H1 (cell line): ENCODE data around the gene YBX2. TPM values are rescaled to one million over a fixed set of nuclear protein-coding genes. Genes with fewer than 3 reads are reported as not detected.

Experiments
- CTCF ChIA-PET: fragments of 300-600 bp; sonication (Branson Sonifier 250); formaldehyde crosslinking; loops from one replicate; lab custom pipeline; 2021; ENCODE audit not compliant: partially characterized antibody; lab: Charles Lee
- POLR2A ChIA-PET: fragments of 300-600 bp; sonication (Branson Sonifier 250); formaldehyde crosslinking; loops from one replicate; lab custom pipeline; 2021; ENCODE audit warnings: inconsistent platforms; ENCODE audit not compliant: partially characterized antibody; lab: Charles Lee
- DNase-seq, 2 experiments: peaks; one replicate each; pipeline versions ENCODE4 v3.0.0 to v3.0.0-alpha.2; 2010 to 2022; ENCODE audit warnings: low spot score in 2 of 2, low read depth in 1 of 2, mixed read lengths in 1 of 2
- FAIRE-seq: peaks from 2 replicates; lab custom pipeline; 2011; peaks lifted over from hg19 to GRCh38; lab: Jason Lieb, UNC
- H2AFZ ChIP-seq: 2 replicates; pipeline ENCODE4 v1.8.1; 2012; ENCODE audit warnings: low read length, inconsistent platforms
- H2AK5ac ChIP-seq: 2 replicates; pipeline ENCODE4 v1.6.1; 2013; ENCODE audit warnings: low read depth, low read length
- H2BK120ac ChIP-seq: replicated peaks from 2 replicates; pipeline ENCODE3; 2013; ENCODE audit warnings: low read depth, low read length, inconsistent platforms
- H2BK12ac ChIP-seq: 2 replicates; pipeline ENCODE4 v1.6.1; 2013; ENCODE audit warnings: low read depth, low read length
- H2BK15ac ChIP-seq: 2 replicates; pipeline ENCODE4 v1.6.1; 2013; ENCODE audit warnings: low read length
- H2BK20ac ChIP-seq: 2 replicates; pipeline ENCODE4 v1.6.1; 2013; ENCODE audit warnings: low read length
- H2BK5ac ChIP-seq: 2 replicates; pipeline ENCODE4 v1.6.1; 2013; ENCODE audit warnings: low read depth, low read length
- H3K14ac ChIP-seq: 2 replicates; pipeline ENCODE4 v1.6.1; 2013; ENCODE audit warnings: inconsistent platforms; ENCODE audit not compliant: insufficient read length
- H3K18ac ChIP-seq: 2 replicates; pipeline ENCODE4 v1.6.1; 2013; ENCODE audit warnings: low read length; ENCODE audit errors: extremely low read depth
- H3K23ac ChIP-seq: 2 replicates; pipeline ENCODE4 v1.6.1; 2013; ENCODE audit warnings: inconsistent platforms; ENCODE audit not compliant: insufficient read length
- H3K23me2 ChIP-seq: 2 replicates; pipeline ENCODE4 v1.6.1; 2013; ENCODE audit warnings: low read depth, low read length
- H3K27ac ChIP-seq: 2 replicates; pipeline ENCODE4 v1.6.1; 2011; ENCODE audit warnings: low read depth, low read length, inconsistent platforms
- H3K27me3 ChIP-seq, 4 experiments: replicated peaks in 1 of 4; 1 replicate in 1 of 4; 2 replicates in 3 of 4; pipeline versions ENCODE4 v1.6.1 to v1.8.1; 2011 to 2013; ENCODE audit warnings: low read length in 3 of 4, mild to moderate bottlenecking in 3 of 4, inconsistent platforms in 2 of 4, mixed read lengths in 2 of 4, moderate library complexity in 1 of 4; ENCODE audit not compliant: control insufficient read depth in 3 of 4, insufficient read depth in 3 of 4; ENCODE audit errors: extremely low read depth in 1 of 4
- H3K36me3 ChIP-seq, 4 experiments: 2 replicates each; pipeline versions ENCODE4 v1.6.1 to v1.8.1; 2011 to 2013; ENCODE audit warnings: mild to moderate bottlenecking in 4 of 4, low read length in 3 of 4, moderate library complexity in 2 of 4, control low read depth in 1 of 4, inconsistent platforms in 1 of 4; ENCODE audit not compliant: insufficient read depth in 4 of 4, control insufficient read depth in 2 of 4
- H3K4ac ChIP-seq: replicated peaks from 2 replicates; pipeline ENCODE3; 2013; ENCODE audit warnings: low read length, low read depth, mixed read lengths, inconsistent platforms; ENCODE audit not compliant: insufficient read length
- H3K4me1 ChIP-seq, 4 experiments: replicated peaks in 1 of 4; 1 replicate in 1 of 4; 2 replicates in 3 of 4; pipeline versions ENCODE4 v1.6.1 to v1.8.1; 2011 to 2013; ENCODE audit warnings: low read length in 3 of 4, inconsistent platforms in 2 of 4, mixed read lengths in 1 of 4; ENCODE audit not compliant: insufficient read depth in 4 of 4, control insufficient read depth in 3 of 4
- H3K4me2 ChIP-seq, 2 experiments: 2 replicates each; pipeline versions ENCODE4 v1.6.1 to v1.8.1; 2011 to 2013; ENCODE audit warnings: low read depth in 2 of 2, low read length in 2 of 2, control low read depth in 1 of 2, inconsistent platforms in 1 of 2, mild to moderate bottlenecking in 1 of 2; ENCODE audit not compliant: insufficient read depth in 1 of 2
- H3K4me3 ChIP-seq, 4 experiments: fragments of 200-600, 300-600 bp in 1 of 4; sonication (generic), shearing (Covaris generic), sonication (Bioruptor Twin) in 1 of 4; 2 replicates each; pipeline versions ENCODE4 v1.5.1 to v1.8.1; 2011 to 2016; ENCODE audit warnings: low read length in 4 of 4, low read depth in 3 of 4, control low read depth in 2 of 4, inconsistent platforms in 2 of 4, mild to moderate bottlenecking in 2 of 4, mixed read lengths in 1 of 4, moderate library complexity in 1 of 4; ENCODE audit not compliant: insufficient read depth in 2 of 4; ENCODE audit errors: extremely low read depth in 1 of 4
- H3K56ac ChIP-seq: replicated peaks from 2 replicates; pipeline ENCODE3; 2013; ENCODE audit warnings: low read depth, mild to moderate bottlenecking, mixed read lengths, low read length, inconsistent platforms; ENCODE audit not compliant: insufficient read length
- H3K79me1 ChIP-seq: 2 replicates; pipeline ENCODE4 v1.6.1; 2013; ENCODE audit warnings: low read depth, low read length, control low read depth
- H3K79me2 ChIP-seq, 2 experiments: 2 replicates each; pipeline versions ENCODE4 v1.6.1 to v1.8.1; 2012 to 2013; ENCODE audit warnings: low read length in 2 of 2, mild to moderate bottlenecking in 2 of 2, inconsistent platforms in 1 of 2; ENCODE audit not compliant: insufficient read depth in 2 of 2, control insufficient read depth in 1 of 2
- H3K9ac ChIP-seq, 4 experiments: replicated peaks in 1 of 4; 1 replicate in 1 of 4; 2 replicates in 3 of 4; pipeline versions ENCODE4 v1.6.1 to v1.8.1; 2011 to 2013; ENCODE audit warnings: low read depth in 3 of 4, low read length in 3 of 4, control low read depth in 2 of 4, mild to moderate bottlenecking in 2 of 4, moderate library complexity in 2 of 4, inconsistent platforms in 1 of 4; ENCODE audit errors: extremely low read depth in 1 of 4
- H3K9me3 ChIP-seq, 2 experiments: 2 replicates each; pipeline versions ENCODE4 v1.6.1 to v1.8.1; 2012 to 2013; ENCODE audit warnings: mild to moderate bottlenecking in 2 of 2, moderate library complexity in 2 of 2, control low read depth in 1 of 2, inconsistent platforms in 1 of 2, low read depth in 1 of 2, low read length in 1 of 2, mixed read lengths in 1 of 2; ENCODE audit not compliant: insufficient read depth in 2 of 2
- H4K20me1 ChIP-seq, 2 experiments: replicated peaks in 1 of 2; 2 replicates each; pipeline versions ENCODE3 to v1.8.1; 2011 to 2013; ENCODE audit warnings: inconsistent platforms in 2 of 2, low read length in 2 of 2, mild to moderate bottlenecking in 1 of 2; ENCODE audit not compliant: insufficient read depth in 2 of 2, control insufficient read depth in 1 of 2
- H4K5ac ChIP-seq: 2 replicates; pipeline ENCODE4 v1.6.1; 2013; ENCODE audit warnings: low read length, low read depth, mixed read lengths, inconsistent platforms; ENCODE audit not compliant: insufficient read length
- H4K8ac ChIP-seq: 2 replicates; pipeline ENCODE4 v1.8.0; 2013; ENCODE audit warnings: mild to moderate bottlenecking, moderate library complexity, low read length, inconsistent platforms; ENCODE audit not compliant: insufficient read depth; ENCODE audit errors: extremely low read depth
- H4K91ac ChIP-seq: replicated peaks from 2 replicates; pipeline ENCODE3; 2013; ENCODE audit warnings: low read length, mixed read lengths, inconsistent platforms; ENCODE audit not compliant: insufficient read length
- BRCA1 ChIP-seq: IDR thresholded peaks from 2 replicates; pipeline ENCODE4 v1.6.1; 2012; ENCODE audit warnings: low read depth, low read length, improper control_type of control experiment
- CTCF ChIP-seq, 3 experiments: IDR thresholded peaks; 1 replicate in 2 of 3; 2 replicates in 1 of 3; pipeline versions ENCODE4 v1.5.1 to v1.6.1; 2011; ENCODE audit warnings: low read length in 3 of 3, mild to moderate bottlenecking in 3 of 3, inconsistent platforms in 2 of 3, low read depth in 1 of 3, moderate library complexity in 1 of 3; ENCODE audit not compliant: insufficient read depth in 1 of 3; ENCODE audit errors: control extremely low read depth in 1 of 3
- GABPA ChIP-seq: IDR thresholded peaks from 2 replicates; pipeline ENCODE4 v1.6.1; 2011; ENCODE audit warnings: mild to moderate bottlenecking, low read length, moderate library complexity, borderline replicate concordance; ENCODE audit not compliant: insufficient read depth
- HDAC2 ChIP-seq, 2 experiments: fragments of 300-600 bp in 1 of 2; sonication (generic) in 1 of 2; IDR thresholded peaks; 2 replicates each; pipeline ENCODE4 v1.6.1; 2011 to 2012; ENCODE audit warnings: low read depth in 2 of 2, low read length in 2 of 2, mild to moderate bottlenecking in 2 of 2, moderate library complexity in 2 of 2, borderline replicate concordance in 1 of 2, inconsistent platforms in 1 of 2
- SIX5 ChIP-seq: IDR thresholded peaks from 2 replicates; pipeline ENCODE4 v1.6.1; 2011; ENCODE audit warnings: mild to moderate bottlenecking, low read depth, low read length
- SUZ12 ChIP-seq: fragments of 200-600 bp; sonication (generic); IDR thresholded peaks from 2 replicates; pipeline ENCODE4 v1.6.1; 2012; ENCODE audit warnings: mild to moderate bottlenecking, inconsistent platforms, low read length, moderate library complexity, mixed read lengths
- YY1 ChIP-seq: IDR thresholded peaks from 2 replicates; pipeline ENCODE4 v1.6.1; 2011; ENCODE audit warnings: low read depth, mild to moderate bottlenecking, low read length
- WGBS, 2 experiments: shearing (Covaris generic) in 1 of 2; methylation state at CpG; one replicate each; pipeline versions ENCODE4 v1.1.6 to v1.1.7; 2013 to 2015; ENCODE audit warnings: low lambda C conversion rate in 2 of 2, mixed read lengths in 2 of 2, inconsistent platforms in 1 of 2, low coverage in 1 of 2, missing lambda C conversion rate in 1 of 2; ENCODE audit not compliant: insufficient replicate concordance in 2 of 2, insufficient coverage in 1 of 2, insufficient read length in 1 of 2; ENCODE audit errors: extremely low coverage in 1 of 2, missing lambda C conversion rate in 1 of 2; 5-methylcytosine and 5-hydroxymethylcytosine counted together
- polyA plus RNA-seq, 7 experiments: library from polyadenylated mRNA; depleted of rRNA in 3 of 7; stranded (reverse) in 5 of 7; unstranded in 2 of 7; fragments of >200 nt in 5 of 7; fragments of 200-250 nt in 2 of 7; gene quantifications; 1 replicate in 5 of 7; 2 replicates in 1 of 7; 4 replicates in 1 of 7; pipeline versions ENCODE4 v1.2.1 to v1.2.3, GENCODE V29; 2011 to 2013; ENCODE audit warnings: missing spikeins in 2 of 7, mixed read lengths in 2 of 7
- total RNA-seq: library from RNA; stranded (reverse); fragmentation: NEBNext Ultra II Directional; extraction: Animal tissue kit (Norgen Biotek cat#: 25700); gene quantifications from 2 replicates; pipeline ENCODE4 v1.2.1, GENCODE V29; 2021
- TF ChIP-seq, protein P1 (sequence below): IDR thresholded peaks from 2 replicates; pipeline ENCODE4 v1.6.1; 2012; ENCODE audit warnings: inconsistent platforms

YBX2 gene
- total and polyA plus RNA-seq, 2 of the 8 experiments (the other 6 are each of a cell fraction or from before 2014, with no cell fraction given), result 19.2 to 30.5 TPM

GRCh38 chr17:7328840-7329373 is 34.5 kb upstream of the YBX2 start, which contains the start of gene NEURL4:
TSS of gene NEURL4 (minus strand) at chr17:7329335. CDS start at chr17:7329312, 23 bp downstream.
- Histone ChIP-seq H3K23ac (no peak within 1 kb of the TSS), H2BK20ac (no peak within 1 kb of the TSS), H3K9ac (peak within 1 kb of the TSS; percentile 66 to 88 (median 84)), H4K91ac (peak within 1 kb of the TSS; percentile 81), H3K79me2 (peaks cover 0 to 14% of the 10 kb centered on the region in 2 experiments; a peak in 2 of 4 replicates), H3K4me1 (peaks cover 0 to 19% (median 8%) of the 10 kb centered on the region in 4 experiments; a peak in 6 of 7 replicates), H3K18ac (peak within 1 kb of the TSS; percentile 57), H2BK5ac (peak within 1 kb of the TSS; percentile 66), H3K9me3 (no peaks in the 10 kb centered on the region), H2BK12ac (peak within 1 kb of the TSS; percentile 29; the same call in 1 of the 2 replicates), H3K56ac (peak within 1 kb of the TSS; percentile 90), H3K36me3 (peaks cover 0 to 7% (median 5%) of the 10 kb centered on the region in 4 experiments; a peak in 4 of 8 replicates), H3K27me3 (no peaks in the 10 kb centered on the region; a peak in 1 of 7 replicates), H3K14ac (peak within 1 kb of the TSS; percentile 90), H3K79me1 (peaks cover 2% of the 10 kb centered on the region; the same call in 1 of the 2 replicates), H2AFZ (no peak within 1 kb of the TSS), H4K5ac (peak within 1 kb of the TSS; percentile 88), H4K20me1 (peaks cover 0 to 1% of the 10 kb centered on the region in 2 experiments), H3K4ac (no peak within 1 kb of the TSS), H3K4me2 (peak within 1 kb of the TSS; percentile 96 to 98), H2BK120ac (no peak within 1 kb of the TSS), H4K8ac (peak within 1 kb of the TSS; percentile 81; the same call in 1 of the 2 replicates), H3K4me3 (peak within 1 kb of the TSS; percentile 69 to 97 (median 82)), H2AK5ac (no peak within 1 kb of the TSS), H2BK15ac (0 out of 2 replicates have a peak within 1 kb of the TSS, but pooled peaks have one; percentile 10), H3K27ac (peak within 1 kb of the TSS; percentile 84), H3K23me2 (peaks cover 8% of the 10 kb centered on the region)
- 3% methylated on average over 30 of the region's 50 CpGs; no CpG with 5 or more reads in 1 of the 2 experiments for WGBS, 2 experiments
- ChIA-PET POLR2A (interaction anchor here (0.5 to 13.4 kb wide), 24 partner anchors 8 to 255 kb away, joined by 3 to 223 read pairs (median 4); partner anchors contain the start of genes ACADVL, ACAP1, CHRNB1 and CLDN7), CTCF (interaction anchor here (0.7 to 9.3 kb wide), 8 partner anchors 15 to 359 kb away, joined by 3 to 167 read pairs (median 7); partner anchors contain the start of genes SENP3, TP53 and WRAP53)
- DNase-seq, result no peak
- FAIRE-seq, result no peak
- no peak for TF ChIP-seq SUZ12
- TF ChIP-seq CTCF (IDR thresholded peaks at IDR 0.05; ENCODE audit: control extremely low read depth in 1 of 3, insufficient read depth in 1 of 3, low read depth in 1 of 3, low read length in 3 of 3), result peak in 1 of 3 experiments; percentile 3; a peak in 1 of 4 replicates
- TF ChIP-seq, protein P1, sequence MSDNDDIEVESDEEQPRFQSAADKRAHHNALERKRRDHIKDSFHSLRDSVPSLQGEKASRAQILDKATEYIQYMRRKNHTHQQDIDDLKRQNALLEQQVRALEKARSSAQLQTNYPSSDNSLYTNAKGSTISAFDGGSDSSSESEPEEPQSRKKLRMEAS, result no peak
- no peak for TF ChIP-seq BRCA1
- TF ChIP-seq HDAC2 (IDR thresholded peaks at IDR 0.05; ENCODE audit: borderline replicate concordance in 1 of 2, low read depth in 2 of 2, low read length in 2 of 2), result no peak
- peak; percentile 86 for TF ChIP-seq YY1
- TF ChIP-seq GABPA, result no peak
- 0 out of 2 replicates have a peak, but pooled peaks have one; percentile 10 for TF ChIP-seq SIX5
